Choroid plexus epithelial cell (primary cell): Measurements from ENCODE around the gene ITGA11.

Experiments
- DNase-seq: peaks from one replicate; pipeline ENCODE4 v3.0.0-alpha.2; 2010; ENCODE audit warnings: low read depth
- H3K4me3 ChIP-seq: 2 replicates; pipeline ENCODE4 v1.5.1; 2011; ENCODE audit warnings: low read depth, mild to moderate bottlenecking, control low read depth, low read length, moderate library complexity
- CTCF ChIP-seq: conservative IDR thresholded peaks from 2 replicates; pipeline ENCODE4 v1.5.1; 2011; ENCODE audit warnings: low read depth, mild to moderate bottlenecking, control low read depth, inconsistent platforms, low read length, moderate library complexity

Gene ITGA11

DNA sequence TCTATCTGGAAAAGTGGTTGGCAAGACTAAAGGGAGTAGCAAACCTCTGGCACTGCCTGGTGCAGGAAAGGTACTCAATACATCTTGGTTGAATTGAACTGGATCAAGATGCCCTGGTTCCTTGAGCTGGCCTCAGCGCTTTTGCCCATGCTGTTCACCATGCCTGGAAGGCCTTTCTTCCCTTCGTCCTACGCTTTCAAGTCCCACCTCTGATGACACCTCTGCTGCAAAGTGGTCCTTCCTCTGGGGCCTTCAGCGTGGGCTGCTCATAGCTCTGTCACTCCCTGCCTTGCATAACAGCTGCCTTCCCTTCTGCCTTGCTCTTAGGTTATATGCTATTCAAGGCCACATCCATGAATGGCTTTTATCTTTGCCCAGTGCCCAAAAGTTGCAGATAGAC lies 23.0 kb downstream of the ITGA11 start:
- DNase-seq = no peak

DNA sequence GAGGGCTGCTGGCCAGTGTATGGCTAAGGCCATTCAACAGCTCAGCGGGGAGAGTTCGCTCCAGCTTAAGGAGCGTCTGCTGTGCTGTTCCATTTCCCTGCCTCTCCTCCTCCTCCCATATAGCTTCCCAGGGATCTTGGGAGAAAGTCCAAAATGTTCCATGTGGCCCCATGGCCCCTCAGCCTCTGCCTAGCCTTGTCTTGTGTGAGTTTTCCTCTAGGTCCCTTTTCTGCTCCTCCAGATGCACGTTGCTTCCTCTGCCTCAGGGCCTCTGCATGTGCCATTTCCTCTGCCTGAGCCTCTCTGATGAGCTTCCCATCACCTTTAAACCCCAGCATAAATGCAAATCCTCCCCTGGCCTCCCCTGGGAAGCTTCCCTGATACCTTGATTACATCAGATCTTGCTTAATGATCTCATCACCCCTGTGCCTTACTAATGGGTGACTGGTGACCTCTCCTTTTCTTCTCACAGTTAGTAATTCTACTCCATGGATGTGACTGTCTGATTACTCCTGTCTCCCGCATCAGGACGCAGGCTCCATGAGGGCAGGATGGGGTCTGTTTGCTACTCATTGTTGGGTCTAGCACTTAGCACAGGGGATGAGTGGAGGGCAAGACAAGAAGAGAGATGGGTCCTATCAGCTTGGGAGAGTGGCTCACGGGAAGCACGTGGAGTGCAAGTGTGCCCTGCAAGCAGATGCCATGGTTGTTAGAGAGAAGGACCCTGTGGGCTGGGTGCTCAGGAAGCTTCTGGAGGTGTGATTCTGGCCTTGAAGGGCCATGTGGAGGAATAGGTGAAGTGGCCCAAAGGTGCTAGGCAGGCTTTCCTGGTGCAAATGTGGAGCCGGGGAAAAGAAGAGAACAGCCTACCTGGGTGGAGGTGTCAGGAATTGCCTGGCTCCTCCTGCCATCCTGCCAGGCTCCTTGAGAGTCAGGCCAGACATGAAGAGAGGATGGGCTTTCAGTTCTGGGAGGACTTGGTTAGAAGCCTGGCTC lies 23.8 kb downstream of the ITGA11 start:
- DNase-seq = no peak
- no peak for TF ChIP-seq CTCF
- no peak overlapping the region for H3K4me3 ChIP-seq

More for the DNA sequence above, 23.0 kb downstream of the ITGA11 start:
- no peak for TF ChIP-seq CTCF
- no peak overlapping the region for H3K4me3 ChIP-seq

GRCh38 chr15:68407141-68407885 lies 24.6 kb downstream of the ITGA11 start:
- DNase-seq = no peak
- H3K4me3 ChIP-seq = no peak overlapping the region
- no peak for TF ChIP-seq CTCF

DNA sequence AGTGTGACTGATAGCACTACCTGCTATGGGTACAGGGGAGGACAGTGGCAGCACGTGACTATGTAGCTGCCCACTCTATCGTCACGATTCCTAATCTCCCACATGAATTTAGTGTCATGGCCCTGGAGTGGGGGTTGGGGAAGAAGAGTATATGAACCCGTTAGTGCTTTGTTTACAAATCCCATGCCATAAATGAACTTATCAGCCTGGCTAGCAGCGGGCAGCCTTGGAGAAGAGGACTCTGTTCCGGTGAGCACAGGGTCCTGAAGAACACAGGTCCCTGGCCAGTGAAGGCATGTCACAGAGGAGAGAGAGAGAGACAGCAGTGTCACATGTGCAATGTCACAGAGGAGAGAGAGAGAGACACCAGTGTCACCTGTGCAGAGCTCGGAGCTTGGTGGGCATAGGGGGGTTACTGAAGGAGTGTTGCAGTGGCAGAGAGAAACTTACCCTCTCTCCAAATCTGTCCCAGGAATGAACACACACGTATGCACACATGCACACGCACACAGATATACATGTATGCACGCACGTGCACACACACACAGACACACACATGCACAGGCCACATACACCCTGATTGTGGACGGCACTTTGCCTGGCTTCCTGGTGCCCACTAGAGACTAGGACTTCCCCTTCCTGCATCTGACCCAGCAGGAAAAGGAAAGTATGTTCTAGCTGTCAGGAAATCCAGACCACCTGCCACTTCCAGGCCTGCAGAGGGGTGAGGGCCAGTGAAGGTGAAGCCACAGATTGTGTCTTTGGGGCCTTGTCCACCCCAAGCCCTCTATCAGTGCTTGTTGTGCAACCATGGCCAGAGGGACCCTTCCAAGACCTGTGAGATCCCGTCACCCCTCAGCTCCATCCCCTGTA lies 26.3 kb downstream of the ITGA11 start:
- TF ChIP-seq CTCF = no peak
- H3K4me3 ChIP-seq = no peak overlapping the region
- DNase-seq = no peak

DNA sequence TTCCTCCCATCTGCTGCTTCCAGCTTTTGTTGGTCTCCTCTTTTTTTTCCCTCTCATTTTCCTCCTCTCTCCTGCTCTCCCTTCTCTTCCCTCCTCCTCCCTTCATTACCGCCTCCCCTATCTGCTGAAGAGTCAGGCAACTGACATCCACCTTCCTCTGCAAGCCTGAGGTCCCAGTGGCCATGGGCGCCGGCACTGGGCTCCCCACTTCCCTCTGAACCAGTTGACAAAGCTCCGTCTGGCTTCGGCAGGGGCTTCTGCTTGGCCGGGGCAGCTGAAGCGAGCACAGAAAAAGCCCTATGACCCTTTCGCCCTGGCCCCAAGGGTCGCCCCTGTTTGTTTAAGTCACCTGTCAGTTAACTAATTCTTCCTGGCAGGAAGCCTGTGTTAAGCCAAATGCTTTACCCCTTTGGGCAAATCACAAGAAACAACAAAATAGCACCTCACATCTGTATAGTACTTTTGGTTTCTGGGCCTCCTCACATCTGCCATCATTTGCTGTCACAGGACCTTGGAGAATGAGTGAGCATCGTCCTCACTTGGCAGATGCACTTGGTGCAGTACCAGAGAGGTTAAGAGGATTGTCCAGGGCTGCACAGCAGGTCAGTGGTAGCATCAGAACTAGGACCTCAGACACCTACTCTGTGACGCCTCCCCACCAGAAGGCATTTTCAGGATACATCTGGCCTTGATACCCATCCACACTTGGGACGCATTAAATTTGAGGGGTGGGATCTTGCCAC lies 27.7 kb downstream of the ITGA11 start:
- no peak overlapping the region for H3K4me3 ChIP-seq
- DNase-seq = no peak
- TF ChIP-seq CTCF = no peak
